B cell (primary cell): Measurements from ENCODE around the gene SFXN2. TPM values are rescaled to one million over a fixed set of nuclear protein-coding genes. Genes with fewer than 3 reads are reported as not detected.
A peak's percentile ranks its signal among the peaks of the same experiment; 100 is the strongest.

Experiments
- ATAC-seq: fragments of 200-7000 bp; cut with Tn5 transposase; one replicate; pipeline ENCODE4 v1.10.0; 2021; ENCODE audit warnings: low read depth, mild to moderate bottlenecking, moderate number of reproducible peaks, moderate library complexity
- CTCF ChIA-PET: fragments of 350-600 bp; sonication (Branson Sonifier 250); formaldehyde crosslinking; loops from one replicate; lab custom pipeline; 2021; ENCODE audit warnings: antibody characterized with exemption, inconsistent platforms; lab: Charles Lee
- POLR2A ChIA-PET: fragments of 350-600 bp; sonication (Branson Sonifier 250); formaldehyde crosslinking; loops from one replicate; lab custom pipeline; 2021; ENCODE audit warnings: antibody characterized with exemption; lab: Charles Lee
- DNase-seq: peaks from one replicate; pipeline ENCODE4 v3.0.0; 2013
- H2AFZ ChIP-seq: 2 replicates; pipeline ENCODE4 v1.6.1; 2012; ENCODE audit warnings: mild to moderate bottlenecking, low read depth, low read length; ENCODE audit not compliant: insufficient read depth, poor library complexity, severe bottlenecking
- H3K27ac ChIP-seq, 2 donors: 1 replicate in 1 of 2; 2 replicates in 1 of 2; pipeline ENCODE4 v1.5.1; 2012 to 2013; ENCODE audit warnings: low read length in 2 of 2, mild to moderate bottlenecking in 2 of 2, moderate library complexity in 1 of 2
- H3K27me3 ChIP-seq, 4 experiments: fragments of 200-600 bp in 1 of 4; sonication (generic) in 1 of 4; replicated peaks in 1 of 4; 1 replicate in 2 of 4; 2 replicates in 2 of 4; pipeline versions ENCODE4 v1.6.1 to v1.7.0; 2013 to 2016; ENCODE audit warnings: low read length in 3 of 4, mild to moderate bottlenecking in 2 of 4, mixed read lengths in 1 of 4, moderate library complexity in 1 of 4; ENCODE audit not compliant: insufficient read depth in 4 of 4, control insufficient read depth in 3 of 4; ENCODE audit errors: control extremely low read depth in 1 of 4
- H3K36me3 ChIP-seq, 2 experiments: replicated peaks in 1 of 2; 1 replicate in 1 of 2; 2 replicates in 1 of 2; pipeline versions ENCODE4 v1.6.1 to v1.7.1; 2013; ENCODE audit warnings: low read length in 1 of 2; ENCODE audit not compliant: insufficient read depth in 2 of 2, control insufficient read depth in 1 of 2; ENCODE audit errors: control extremely low read depth in 1 of 2, extremely low read depth in 1 of 2
- H3K4me1 ChIP-seq, 2 donors: fragments of 200-600 bp in 1 of 2; sonication (generic) in 1 of 2; 1 replicate in 1 of 2; 2 replicates in 1 of 2; pipeline versions ENCODE4 v1.5.1 to v1.6.1; 2013 to 2017; ENCODE audit warnings: low read length in 2 of 2; ENCODE audit not compliant: control insufficient read depth in 2 of 2, insufficient read depth in 2 of 2
- H3K4me2 ChIP-seq: replicated peaks from 2 replicates; pipeline ENCODE3; 2012; ENCODE audit warnings: mild to moderate bottlenecking, low read depth, low read length; ENCODE audit not compliant: poor library complexity, severe bottlenecking
- H3K4me3 ChIP-seq, 5 experiments: fragments of 200-600 bp in 1 of 5; sonication (generic) in 1 of 5; 1 replicate in 3 of 5; 2 replicates in 2 of 5; pipeline versions ENCODE4 v1.5.1 to v1.7.0; 2011 to 2016; ENCODE audit warnings: low read length in 4 of 5, mild to moderate bottlenecking in 4 of 5, low read depth in 2 of 5, control low read depth in 1 of 5, moderate library complexity in 1 of 5; ENCODE audit not compliant: insufficient read depth in 1 of 5; ENCODE audit errors: control extremely low read depth in 1 of 5, extremely low read depth in 1 of 5
- H3K79me2 ChIP-seq: fragments of 200-600 bp; sonication (generic); one replicate; pipeline ENCODE4 v1.6.0; 2016; ENCODE audit warnings: low read length; ENCODE audit not compliant: control insufficient read depth, insufficient read depth
- H3K9ac ChIP-seq: fragments of 200-600 bp; sonication (generic); 2 replicates; pipeline ENCODE4 v1.6.1; 2017; ENCODE audit warnings: mild to moderate bottlenecking, low read length, moderate library complexity
- H3K9me3 ChIP-seq, 3 donors: one replicate each; pipeline versions ENCODE4 v1.6.1 to v1.7.1; 2013; ENCODE audit warnings: low read length in 2 of 3; ENCODE audit not compliant: control insufficient read depth in 2 of 3, insufficient read depth in 1 of 3; ENCODE audit errors: control extremely low read depth in 1 of 3
- H4K20me1 ChIP-seq: 2 replicates; pipeline ENCODE4 v1.6.0; 2012; ENCODE audit warnings: mild to moderate bottlenecking, low read length; ENCODE audit not compliant: insufficient read depth, control insufficient read depth, poor library complexity, severe bottlenecking
- H3K27ac Mint-ChIP-seq: one replicate; pipeline ENCODE4 v1.8.0; 2021; ENCODE audit warnings: mixed read lengths
- H3K27me3 Mint-ChIP-seq: one replicate; pipeline ENCODE4 v1.8.0; 2021; ENCODE audit warnings: mixed read lengths
- H3K4me1 Mint-ChIP-seq: one replicate; pipeline ENCODE4 v1.8.0; 2021; ENCODE audit warnings: mixed read lengths
- H3K4me3 Mint-ChIP-seq: one replicate; pipeline ENCODE4 v1.8.0; 2021; ENCODE audit warnings: mixed read lengths
- H3K9me3 Mint-ChIP-seq: one replicate; pipeline ENCODE4 v1.8.0; 2022; ENCODE audit warnings: mixed read lengths; ENCODE audit not compliant: insufficient read depth
- EZH2 ChIP-seq: IDR thresholded peaks from 2 replicates; pipeline ENCODE4 v1.6.1; 2012; ENCODE audit warnings: borderline replicate concordance, low read depth, mild to moderate bottlenecking, moderate library complexity, low read length; ENCODE audit not compliant: insufficient read depth, poor library complexity, severe bottlenecking
- WGBS: methylation state at CpG from one replicate; pipeline ENCODE4 v1.1.5; 2013; ENCODE audit warnings: missing lambda C conversion rate; ENCODE audit not compliant: insufficient coverage; 5-methylcytosine and 5-hydroxymethylcytosine counted together
- intact Hi-C: fragments of 100-400 bp; cut with micrococcal nuclease; formaldehyde crosslinking; loops from one replicate; pipeline ENCODE4 v1.10.0; 2022
- polyA plus RNA-seq: library from polyadenylated mRNA; depleted of rRNA; stranded (reverse); fragments of >200 nt; gene quantifications from 2 replicates; pipeline ENCODE4 v1.2.3, GENCODE V29; 2012
- total RNA-seq, 2 donors: library from RNA; stranded (reverse); fragments of 120-200 nt in 1 of 2; gene quantifications; 1 replicate in 1 of 2; 2 replicates in 1 of 2; pipeline versions ENCODE4 v1.2.3 to v1.2.4, GENCODE V29; 2013 to 2022
- TF ChIP-seq, protein P1 (sequence below): fragments of 200-600 bp; IDR thresholded peaks from one replicate; pipeline ENCODE4 v1.8.0; 2022; ENCODE audit warnings: antibody characterized with exemption, mild to moderate bottlenecking

Gene SFXN2
- total and polyA plus RNA-seq, 2 donors (not counting 1 experiment from before 2014, with no cell fraction given), result 8.1 to 23.5 TPM

- no peaks in the 10 kb centered on the region for H3K36me3 ChIP-seq
- TF ChIP-seq, protein P1, sequence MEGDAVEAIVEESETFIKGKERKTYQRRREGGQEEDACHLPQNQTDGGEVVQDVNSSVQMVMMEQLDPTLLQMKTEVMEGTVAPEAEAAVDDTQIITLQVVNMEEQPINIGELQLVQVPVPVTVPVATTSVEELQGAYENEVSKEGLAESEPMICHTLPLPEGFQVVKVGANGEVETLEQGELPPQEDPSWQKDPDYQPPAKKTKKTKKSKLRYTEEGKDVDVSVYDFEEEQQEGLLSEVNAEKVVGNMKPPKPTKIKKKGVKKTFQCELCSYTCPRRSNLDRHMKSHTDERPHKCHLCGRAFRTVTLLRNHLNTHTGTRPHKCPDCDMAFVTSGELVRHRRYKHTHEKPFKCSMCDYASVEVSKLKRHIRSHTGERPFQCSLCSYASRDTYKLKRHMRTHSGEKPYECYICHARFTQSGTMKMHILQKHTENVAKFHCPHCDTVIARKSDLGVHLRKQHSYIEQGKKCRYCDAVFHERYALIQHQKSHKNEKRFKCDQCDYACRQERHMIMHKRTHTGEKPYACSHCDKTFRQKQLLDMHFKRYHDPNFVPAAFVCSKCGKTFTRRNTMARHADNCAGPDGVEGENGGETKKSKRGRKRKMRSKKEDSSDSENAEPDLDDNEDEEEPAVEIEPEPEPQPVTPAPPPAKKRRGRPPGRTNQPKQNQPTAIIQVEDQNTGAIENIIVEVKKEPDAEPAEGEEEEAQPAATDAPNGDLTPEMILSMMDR, result no peak
- no peak for TF ChIP-seq EZH2
- DNase-seq (peak; percentile 46), ATAC-seq (peak; percentile 57)
- H3K9ac ChIP-seq, result peak overlapping the region; percentile 15
- no peaks in the 10 kb centered on the region for H3K9me3 ChIP-seq
- no peaks in the 10 kb centered on the region for H3K9me3 Mint-ChIP-seq
- H3K4me3 ChIP-seq, result no peak overlapping the region
- H3K4me1 Mint-ChIP-seq, result peaks cover 42% of the 10 kb centered on the region
- POLR2A ChIA-PET, result interaction anchor here (0.6 to 6.0 kb wide), 5 partner anchors 12 to 165 kb away, joined by 3 to 49 read pairs (median 4); partner anchors contain the start of genes ARL3 and TRIM8
- peak overlapping the region; percentile 45 for H3K4me2 ChIP-seq
- H3K4me1 ChIP-seq, result peaks cover 31 to 34% of the 10 kb centered on the region in 2 donors
- no peaks in the 10 kb centered on the region for H3K79me2 ChIP-seq
- CTCF ChIA-PET, result interaction anchor here (0.5 to 7.3 kb wide), 10 partner anchors 14 to 283 kb away, joined by 3 to 50 read pairs (median 3); partner anchors contain the start of genes ARL3, SFXN2 and TRIM8
- no peak overlapping the region for H2AFZ ChIP-seq
- no peaks in the 10 kb centered on the region for H3K27me3 Mint-ChIP-seq
- peak overlapping the region; percentile 70 for H3K4me3 Mint-ChIP-seq
- 33% methylated on average over 11 of the region's 16 CpGs for WGBS
- no peaks in the 10 kb centered on the region for H3K27me3 ChIP-seq
- H3K27ac Mint-ChIP-seq, result peak overlapping the region; percentile 80
- intact Hi-C loops, result loop anchor here (2.0 to 5.0 kb wide), 2 partner anchors 31 to 36 kb away; partner anchors contain the start of genes ARL3, SFXN2 and TRIM8
- H3K27ac ChIP-seq, result no peak overlapping the region
- H4K20me1 ChIP-seq, result no peaks in the 10 kb centered on the region
Observed at GRCh38 chr10:102675666-102676533, 38.5 kb upstream of the SFXN2 start.
